ENCODE measurements around the gene SPDYC.

SPDYC gene

DNA sequence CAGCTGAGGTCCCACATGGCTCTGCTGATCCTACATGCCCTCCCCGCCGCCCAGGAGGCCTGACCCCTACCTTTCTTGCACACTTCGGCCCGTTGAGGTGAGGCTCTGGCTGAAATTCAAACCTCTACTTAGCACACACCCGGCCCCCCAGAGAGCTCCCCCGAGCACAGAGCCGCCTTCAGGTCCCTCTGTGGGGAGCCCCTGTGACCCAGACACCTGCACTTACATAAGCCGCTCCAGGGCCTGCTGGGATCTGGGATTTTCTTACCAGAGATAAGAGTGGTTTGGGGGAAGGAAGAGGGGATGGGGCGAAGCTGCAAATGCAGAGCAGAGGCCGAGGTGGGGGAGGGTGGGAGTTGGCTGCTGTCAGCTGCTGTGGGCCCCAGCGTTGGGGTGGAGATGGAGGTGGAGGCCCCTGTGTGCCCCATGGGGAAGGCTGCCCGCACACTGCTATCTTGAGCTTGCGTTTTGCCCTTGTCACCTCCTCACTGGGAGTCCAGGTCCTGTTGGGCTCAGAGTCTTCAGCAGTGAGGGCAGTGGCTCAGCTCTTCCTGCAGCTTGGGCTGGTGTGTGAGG is 42.3 kb downstream of the SPDYC start:
- Histone ChIP-seq H3K9ac (ENCODE audit: low read depth in 1 of 2, low read length in 2 of 2) (no peak overlapping the region), H3K4me1 (ENCODE audit: control insufficient read depth in 2 of 2, insufficient read depth in 2 of 2, low read length in 2 of 2) (peaks cover 9 to 15% of the 10 kb centered on the region in 2 donors), H3K9me3 (ENCODE audit: control insufficient read depth in 2 of 2, low read length in 2 of 2) (no peaks in the 10 kb centered on the region), H3K4me3 (ENCODE audit: low read length in 2 of 2) (no peak overlapping the region), H3K36me3 (ENCODE audit: control insufficient read depth in 2 of 2, insufficient read depth in 2 of 2, low read length in 2 of 2) (peaks cover 37% of the 10 kb centered on the region in 2 donors), H3K27me3 (ENCODE audit: control insufficient read depth in 2 of 2, insufficient read depth in 2 of 2, low read length in 2 of 2) (no peaks in the 10 kb centered on the region), H3K27ac (ENCODE audit: low read depth in 2 of 2, low read length in 2 of 2) (no peak overlapping the region)

DNA sequence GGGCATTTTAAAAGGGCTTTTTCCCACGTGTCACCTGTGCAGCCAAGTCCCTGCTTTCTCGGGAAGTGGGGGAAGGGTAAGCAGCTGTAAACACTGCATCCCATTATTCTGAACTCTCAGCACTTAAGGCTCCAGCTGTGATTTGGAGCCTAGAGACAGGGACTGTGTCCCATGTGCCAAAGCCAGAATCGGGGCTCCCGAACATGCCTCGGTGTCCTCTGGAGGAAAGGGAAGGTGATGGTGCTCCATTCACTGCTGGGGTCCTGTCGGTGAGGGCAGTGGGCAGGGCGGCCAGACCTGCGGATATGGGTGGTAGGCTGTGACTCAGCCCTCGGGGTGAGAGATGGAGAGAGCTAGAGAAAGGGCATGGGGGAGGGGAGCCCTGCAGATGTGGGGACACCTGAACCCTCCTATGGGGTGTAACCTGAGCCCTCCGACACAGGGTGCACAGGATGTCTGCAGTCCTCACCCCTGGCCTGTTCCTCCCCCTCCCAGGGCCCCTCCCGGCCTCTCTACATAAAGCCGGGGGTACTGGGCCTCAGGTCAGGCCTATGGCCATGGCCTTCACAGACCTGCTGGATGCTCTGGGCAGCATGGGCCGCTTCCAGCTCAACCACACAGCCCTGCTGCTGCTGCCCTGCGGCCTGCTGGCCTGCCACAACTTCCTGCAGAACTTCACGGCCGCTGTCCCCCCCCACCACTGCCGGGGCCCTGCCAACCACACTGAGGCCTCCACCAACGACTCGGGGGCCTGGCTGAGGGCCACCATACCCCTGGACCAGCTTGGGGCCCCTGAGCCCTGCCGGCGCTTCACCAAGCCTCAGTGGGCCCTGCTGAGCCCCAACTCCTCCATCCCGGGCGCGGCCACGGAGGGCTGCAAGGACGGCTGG is 43.5 kb downstream of the SPDYC start:
- H3K27ac ChIP-seq (ENCODE audit: low read depth in 2 of 2, low read length in 2 of 2), result no peak overlapping the region
- no peak overlapping the region for H3K4me3 ChIP-seq (ENCODE audit: low read length in 2 of 2)
- peaks cover 4 to 9% of the 10 kb centered on the region in 2 donors for H3K4me1 ChIP-seq (ENCODE audit: control insufficient read depth in 2 of 2, insufficient read depth in 2 of 2, low read length in 2 of 2)
- H3K9me3 ChIP-seq (ENCODE audit: control insufficient read depth in 2 of 2, low read length in 2 of 2), result no peaks in the 10 kb centered on the region
- H3K27me3 ChIP-seq (ENCODE audit: control insufficient read depth in 2 of 2, insufficient read depth in 2 of 2, low read length in 2 of 2), result no peaks in the 10 kb centered on the region
- H3K36me3 ChIP-seq (ENCODE audit: control insufficient read depth in 2 of 2, insufficient read depth in 2 of 2, low read length in 2 of 2), result peaks cover 29% of the 10 kb centered on the region in 2 donors
- H3K9ac ChIP-seq (ENCODE audit: low read depth in 1 of 2, low read length in 2 of 2), result no peak overlapping the region

GRCh38 chr11:65214212-65214845 is 44.3 kb downstream of the SPDYC start:
- Histone ChIP-seq H3K4me1 (ENCODE audit: control insufficient read depth in 2 of 2, insufficient read depth in 2 of 2, low read length in 2 of 2) (peaks cover 0 to 1% of the 10 kb centered on the region in 2 donors), H3K9me3 (ENCODE audit: control insufficient read depth in 2 of 2, low read length in 2 of 2) (no peaks in the 10 kb centered on the region), H3K27me3 (ENCODE audit: control insufficient read depth in 2 of 2, insufficient read depth in 2 of 2, low read length in 2 of 2) (no peaks in the 10 kb centered on the region), H3K9ac (ENCODE audit: low read depth in 1 of 2, low read length in 2 of 2) (no peak overlapping the region), H3K36me3 (ENCODE audit: control insufficient read depth in 2 of 2, insufficient read depth in 2 of 2, low read length in 2 of 2) (peaks cover 22% of the 10 kb centered on the region in 2 donors), H3K27ac (ENCODE audit: low read depth in 2 of 2, low read length in 2 of 2) (no peak overlapping the region), H3K4me3 (ENCODE audit: low read length in 2 of 2) (no peak overlapping the region)

DNA sequence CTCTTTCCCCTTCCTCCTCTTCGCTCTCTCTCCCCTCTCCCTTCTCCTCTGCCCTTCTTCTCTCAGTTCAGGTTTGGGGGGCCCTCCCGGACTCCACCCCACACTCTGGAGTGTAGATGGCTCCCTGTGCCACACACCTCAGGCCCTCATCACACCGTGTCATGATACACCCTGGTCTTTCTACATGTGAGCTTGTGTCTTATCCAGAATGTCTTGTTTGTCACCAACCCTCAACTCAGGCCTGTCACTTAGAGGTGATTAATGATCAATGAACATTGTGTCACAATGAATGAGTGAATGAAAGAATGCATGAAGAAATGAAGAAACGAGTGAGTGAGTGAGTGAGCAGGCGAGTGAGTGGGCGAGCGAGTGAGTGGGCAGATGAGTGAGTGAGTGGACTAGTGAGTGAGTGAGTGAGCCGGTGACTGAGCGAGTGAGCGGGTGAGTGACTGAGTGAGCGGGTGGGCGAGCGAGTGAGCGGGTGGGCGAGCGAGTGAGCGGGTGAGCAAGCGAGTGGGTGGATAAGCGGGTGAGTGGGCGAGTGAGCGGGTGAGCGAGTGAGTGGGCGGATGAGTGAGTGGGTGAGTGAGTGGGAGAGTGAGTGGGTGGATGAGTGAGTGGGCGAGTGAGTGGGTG is 45.5 kb downstream of the SPDYC start:
- no peak overlapping the region for H3K4me3 ChIP-seq (ENCODE audit: low read length in 2 of 2)
- no peak overlapping the region for H3K9ac ChIP-seq (ENCODE audit: low read depth in 1 of 2, low read length in 2 of 2)
- H3K9me3 ChIP-seq (ENCODE audit: control insufficient read depth in 2 of 2, low read length in 2 of 2), result no peaks in the 10 kb centered on the region
- H3K4me1 ChIP-seq (ENCODE audit: control insufficient read depth in 2 of 2, insufficient read depth in 2 of 2, low read length in 2 of 2), result no peaks in the 10 kb centered on the region
- no peak overlapping the region for H3K27ac ChIP-seq (ENCODE audit: low read depth in 2 of 2, low read length in 2 of 2)
- no peaks in the 10 kb centered on the region for H3K27me3 ChIP-seq (ENCODE audit: control insufficient read depth in 2 of 2, insufficient read depth in 2 of 2, low read length in 2 of 2)
- peaks cover 10% of the 10 kb centered on the region in 2 donors for H3K36me3 ChIP-seq (ENCODE audit: control insufficient read depth in 2 of 2, insufficient read depth in 2 of 2, low read length in 2 of 2)

GRCh38 chr11:65216830-65217229 is 46.8 kb downstream of the SPDYC start:
- Histone ChIP-seq H3K9ac (ENCODE audit: low read depth in 1 of 2, low read length in 2 of 2) (no peak overlapping the region), H3K4me3 (ENCODE audit: low read length in 2 of 2) (no peak overlapping the region), H3K27me3 (ENCODE audit: control insufficient read depth in 2 of 2, insufficient read depth in 2 of 2, low read length in 2 of 2) (no peaks in the 10 kb centered on the region), H3K4me1 (ENCODE audit: control insufficient read depth in 2 of 2, insufficient read depth in 2 of 2, low read length in 2 of 2) (no peaks in the 10 kb centered on the region), H3K27ac (ENCODE audit: low read depth in 2 of 2, low read length in 2 of 2) (no peak overlapping the region), H3K9me3 (ENCODE audit: control insufficient read depth in 2 of 2, low read length in 2 of 2) (no peaks in the 10 kb centered on the region), H3K36me3 (ENCODE audit: control insufficient read depth in 2 of 2, insufficient read depth in 2 of 2, low read length in 2 of 2) (no peaks in the 10 kb centered on the region)

- H3K4me3 ChIP-seq (ENCODE audit: low read length in 2 of 2), result no peak overlapping the region
- H3K9me3 ChIP-seq (ENCODE audit: control insufficient read depth in 2 of 2, low read length in 2 of 2), result no peaks in the 10 kb centered on the region
- no peaks in the 10 kb centered on the region for H3K4me1 ChIP-seq (ENCODE audit: control insufficient read depth in 2 of 2, insufficient read depth in 2 of 2, low read length in 2 of 2)
- H3K36me3 ChIP-seq (ENCODE audit: control insufficient read depth in 2 of 2, insufficient read depth in 2 of 2, low read length in 2 of 2), result no peaks in the 10 kb centered on the region
- H3K27ac ChIP-seq (ENCODE audit: low read depth in 2 of 2, low read length in 2 of 2), result no peak overlapping the region
- no peak overlapping the region for H3K9ac ChIP-seq (ENCODE audit: low read depth in 1 of 2, low read length in 2 of 2)
- H3K27me3 ChIP-seq (ENCODE audit: control insufficient read depth in 2 of 2, insufficient read depth in 2 of 2, low read length in 2 of 2), result no peaks in the 10 kb centered on the region
These were observed 47.7 kb downstream of the SPDYC start for GRCh38 chr11:65217441-65218423.

DNA sequence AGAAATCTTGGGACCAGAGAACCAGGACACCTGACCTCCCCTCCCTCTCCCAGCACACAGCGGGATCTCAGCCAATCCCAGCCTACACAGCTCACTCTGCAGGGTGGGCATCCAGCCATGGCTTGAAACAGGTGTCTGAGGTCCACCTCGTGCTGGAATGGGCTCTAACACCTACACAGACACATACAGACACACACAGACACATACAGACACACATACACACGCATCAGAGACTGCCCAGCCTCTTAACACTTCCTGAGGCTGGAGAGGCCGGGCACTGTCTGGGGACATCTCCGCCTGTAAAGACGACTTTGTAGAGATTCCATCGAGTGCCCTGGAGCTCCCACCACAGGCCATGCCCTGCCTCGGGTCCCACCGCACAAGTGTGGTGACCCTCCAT is 48.4 kb downstream of the SPDYC start:
- Histone ChIP-seq H3K27me3 (ENCODE audit: control insufficient read depth in 2 of 2, insufficient read depth in 2 of 2, low read length in 2 of 2) (no peaks in the 10 kb centered on the region), H3K9me3 (ENCODE audit: control insufficient read depth in 2 of 2, low read length in 2 of 2) (no peaks in the 10 kb centered on the region), H3K9ac (ENCODE audit: low read depth in 1 of 2, low read length in 2 of 2) (no peak overlapping the region), H3K27ac (ENCODE audit: low read depth in 2 of 2, low read length in 2 of 2) (no peak overlapping the region), H3K4me1 (ENCODE audit: control insufficient read depth in 2 of 2, insufficient read depth in 2 of 2, low read length in 2 of 2) (no peaks in the 10 kb centered on the region), H3K36me3 (ENCODE audit: control insufficient read depth in 2 of 2, insufficient read depth in 2 of 2, low read length in 2 of 2) (no peaks in the 10 kb centered on the region), H3K4me3 (ENCODE audit: low read length in 2 of 2) (no peak overlapping the region)

DNA sequence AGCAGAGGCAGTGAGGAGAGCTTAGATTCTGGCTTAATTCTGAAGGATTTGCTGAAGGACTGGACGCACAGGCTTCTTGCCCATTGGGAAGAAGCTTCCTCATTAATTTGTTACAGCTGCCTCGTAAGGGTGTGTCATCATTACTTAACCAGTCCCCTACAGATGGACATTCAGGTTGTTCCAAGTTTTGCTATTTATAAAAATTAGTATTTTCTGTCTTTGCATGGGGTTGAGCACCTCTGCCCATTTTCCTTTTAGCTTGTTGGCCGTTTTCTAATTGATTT is 49.8 kb downstream of the SPDYC start:
- no peaks in the 10 kb centered on the region for H3K27me3 ChIP-seq (ENCODE audit: control insufficient read depth in 2 of 2, insufficient read depth in 2 of 2, low read length in 2 of 2)
- H3K36me3 ChIP-seq (ENCODE audit: control insufficient read depth in 2 of 2, insufficient read depth in 2 of 2, low read length in 2 of 2), result no peaks in the 10 kb centered on the region
- H3K27ac ChIP-seq (ENCODE audit: low read depth in 2 of 2, low read length in 2 of 2), result no peak overlapping the region
- no peaks in the 10 kb centered on the region for H3K9me3 ChIP-seq (ENCODE audit: control insufficient read depth in 2 of 2, low read length in 2 of 2)
- no peak overlapping the region for H3K4me3 ChIP-seq (ENCODE audit: low read length in 2 of 2)
- no peaks in the 10 kb centered on the region for H3K4me1 ChIP-seq (ENCODE audit: control insufficient read depth in 2 of 2, insufficient read depth in 2 of 2, low read length in 2 of 2)
- H3K9ac ChIP-seq (ENCODE audit: low read depth in 1 of 2, low read length in 2 of 2), result no peak overlapping the region

DNA sequence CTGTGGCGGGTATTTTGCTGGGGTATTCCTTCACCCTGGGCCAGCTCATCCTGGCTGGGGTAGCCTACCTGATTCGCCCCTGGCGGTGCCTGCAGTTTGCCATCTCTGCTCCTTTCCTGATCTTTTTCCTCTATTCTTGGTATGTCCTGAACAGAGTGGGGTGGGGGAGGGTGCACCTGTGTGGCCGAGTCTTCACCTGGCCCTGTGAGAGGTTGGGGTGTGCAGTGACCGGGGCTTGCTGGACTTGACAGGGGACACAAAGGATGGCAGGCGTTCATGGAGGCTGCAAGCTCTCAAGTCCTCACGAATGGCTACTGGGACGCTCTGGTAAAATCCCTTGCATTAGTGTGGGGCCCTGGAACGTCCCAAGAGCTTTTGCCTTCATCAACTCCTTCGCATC is 51.0 kb downstream of the SPDYC start:
- no peak overlapping the region for H3K27ac ChIP-seq (ENCODE audit: low read depth in 2 of 2, low read length in 2 of 2)
- no peak overlapping the region for H3K9ac ChIP-seq (ENCODE audit: low read depth in 1 of 2, low read length in 2 of 2)
- no peak overlapping the region for H3K4me3 ChIP-seq (ENCODE audit: low read length in 2 of 2)
- no peaks in the 10 kb centered on the region for H3K27me3 ChIP-seq (ENCODE audit: control insufficient read depth in 2 of 2, insufficient read depth in 2 of 2, low read length in 2 of 2)
- H3K36me3 ChIP-seq (ENCODE audit: control insufficient read depth in 2 of 2, insufficient read depth in 2 of 2, low read length in 2 of 2), result no peaks in the 10 kb centered on the region
- H3K4me1 ChIP-seq (ENCODE audit: control insufficient read depth in 2 of 2, insufficient read depth in 2 of 2, low read length in 2 of 2), result peaks cover 4 to 8% of the 10 kb centered on the region in 2 donors
- H3K9me3 ChIP-seq (ENCODE audit: control insufficient read depth in 2 of 2, low read length in 2 of 2), result no peaks in the 10 kb centered on the region

Measured in mucosa of rectum (tissue), 2 donors.